ENCODE measurements around the gene SBNO1. TPM values are rescaled to one million over a fixed set of nuclear protein-coding genes. Genes with fewer than 3 reads are reported as not detected.
"Not testable (repeated sequence)": the region's sequence is repeated elsewhere in the genome, so short reads cannot be mapped to it uniquely, and the experiment has no call there.

Gene SBNO1
- total RNA-seq, 2 donors from 2014 or later, result 16.7 to 19.8 TPM

- H3K27ac ChIP-seq, result no peak overlapping the region
- H3K4me3 ChIP-seq, result no peak overlapping the region
- no peak for DNase-seq (ENCODE audit: low spot score)
- H3K9me3 ChIP-seq, result no peaks in the 10 kb centered on the region
- H3K27me3 ChIP-seq, result no peaks in the 10 kb centered on the region
- peaks cover 0 to 3% of the 10 kb centered on the region in 2 donors for H3K4me1 ChIP-seq
- TF ChIP-seq CTCF (IDR thresholded peaks at IDR 0.05), result no peak
- peaks cover 68% of the 10 kb centered on the region for H3K36me3 ChIP-seq
Observed at GRCh38 chr12:123260081-123260480, 104.6 kb downstream of the SBNO1 start.

- DNase-seq (ENCODE audit: low spot score), result no peak
- Histone ChIP-seq H3K36me3 (peaks cover 73% of the 10 kb centered on the region), H3K4me1 (peaks cover 0 to 18% of the 10 kb centered on the region in 2 donors), H3K27me3 (no peaks in the 10 kb centered on the region), H3K9me3 (no peaks in the 10 kb centered on the region), H3K27ac (no peak overlapping the region), H3K4me3 (no peak overlapping the region)
- no peak for TF ChIP-seq CTCF (IDR thresholded peaks at IDR 0.05)
Observed at GRCh38 chr12:123258593-123258992, 106.1 kb downstream of the SBNO1 start.

GRCh38 chr12:123254853-123255446 lies 109.7 kb downstream of the SBNO1 start:
- Histone ChIP-seq H3K4me1 (peaks cover 0 to 42% of the 10 kb centered on the region in 2 donors), H3K36me3 (peaks cover 44% of the 10 kb centered on the region), H3K4me3 (no peak overlapping the region), H3K27me3 (no peaks in the 10 kb centered on the region), H3K27ac (no peak overlapping the region), H3K9me3 (no peaks in the 10 kb centered on the region)
- TF ChIP-seq CTCF (IDR thresholded peaks at IDR 0.05), result no peak
- DNase-seq (ENCODE audit: low spot score), result no peak

GRCh38 chr12:123253641-123254459 lies 110.8 kb downstream of the SBNO1 start:
- Histone ChIP-seq H3K4me3 (no peak overlapping the region), H3K36me3 (peaks cover 33% of the 10 kb centered on the region), H3K9me3 (no peaks in the 10 kb centered on the region), H3K27ac (peak overlapping the region in 1 of 2 donors; percentile 9), H3K4me1 (peaks cover 0 to 42% of the 10 kb centered on the region in 2 donors), H3K27me3 (no peaks in the 10 kb centered on the region)
- no peak for DNase-seq (ENCODE audit: low spot score)
- no peak for TF ChIP-seq CTCF (IDR thresholded peaks at IDR 0.05)

GRCh38 chr12:123252365-123252764 lies 112.3 kb downstream of the SBNO1 start:
- Histone ChIP-seq H3K4me1 (peaks cover 0 to 42% of the 10 kb centered on the region in 2 donors), H3K36me3 (peaks cover 24% of the 10 kb centered on the region)
- DNase-seq (ENCODE audit: low spot score); H3K9me3 ChIP-seq; H3K4me3 ChIP-seq; H3K27ac ChIP-seq; H3K27me3 ChIP-seq: not testable (repeated sequence)

- peaks cover 0 to 42% of the 10 kb centered on the region in 2 donors for H3K4me1 ChIP-seq
- DNase-seq (ENCODE audit: low spot score), result no peak
- H3K27me3 ChIP-seq, result no peaks in the 10 kb centered on the region
- H3K36me3 ChIP-seq, result peaks cover 17% of the 10 kb centered on the region
- H3K9me3 ChIP-seq, result no peaks in the 10 kb centered on the region
- no peak overlapping the region for H3K4me3 ChIP-seq
- H3K27ac ChIP-seq, result no peak overlapping the region
- no peak for TF ChIP-seq CTCF (IDR thresholded peaks at IDR 0.05)
Observed at GRCh38 chr12:123251403-123252076, 113.1 kb downstream of the SBNO1 start.
